Stimulated activated CD8-positive, alpha-beta memory T cell treated with anti-CD3 and anti-CD28 coated beads, Interleukin-4, amount 100 ng/mL, for 24 hours (primary cell): ENCODE measurements around the gene SLC35F6.

Experiments
- DNase-seq: peaks from one replicate; pipeline ENCODE4 v3.0.0-alpha.2; 2020; ENCODE audit warnings: low read depth

SLC35F6 gene

DNA sequence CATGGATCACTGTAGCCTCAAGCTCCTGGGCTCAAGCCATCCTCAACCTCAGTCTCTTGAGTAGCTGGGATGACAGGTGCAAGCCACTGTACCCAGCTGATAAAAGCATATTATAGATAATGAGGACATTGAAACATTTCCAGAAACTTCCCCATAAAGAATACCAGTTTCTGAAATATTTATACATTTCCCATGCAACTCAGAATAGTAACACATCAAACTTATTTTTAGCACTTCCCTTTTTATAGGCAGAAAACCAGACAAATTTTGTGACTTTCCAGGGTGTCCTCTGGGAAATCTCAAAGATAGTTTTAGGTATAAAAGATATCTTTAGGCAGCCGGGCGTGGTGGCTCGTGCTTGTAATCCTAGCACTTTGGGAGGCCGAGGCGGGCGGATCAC, 58.8 kb downstream of the SLC35F6 start:
- DNase-seq, result no peak
